ENCODE measurements around the gene NEK9. TPM values are rescaled to one million over a fixed set of nuclear protein-coding genes. Genes with fewer than 3 reads are reported as not detected.

Gene NEK9
- polyA plus RNA-seq, 1 donor from 2014 or later, result 9.4 TPM

GRCh38 chr14:75040507-75040906, 86.3 kb downstream of the NEK9 start:
- no peaks in the 10 kb centered on the region for H3K27me3 ChIP-seq (ENCODE audit: insufficient read depth, low read depth, low read length)
- no peaks in the 10 kb centered on the region for H3K9me3 ChIP-seq (ENCODE audit: low read length)
- no peaks in the 10 kb centered on the region for H3F3A ChIP-seq (ENCODE audit: insufficient read depth, low read length, poor library complexity, severe bottlenecking)
- no peaks in the 10 kb centered on the region for H3K9me2 ChIP-seq (ENCODE audit: insufficient read depth, low read length)
- H3K4me2 ChIP-seq (ENCODE audit: low read length), result no peak overlapping the region
- no peaks in the 10 kb centered on the region for H4K20me1 ChIP-seq (ENCODE audit: insufficient read depth)
- H3K36me3 ChIP-seq (ENCODE audit: insufficient read depth, low read length), result no peaks in the 10 kb centered on the region
- no peaks in the 10 kb centered on the region for H3K79me2 ChIP-seq (replicated peaks; ENCODE audit: insufficient read depth, low read length)
- no peak overlapping the region for H3K4me3 ChIP-seq (ENCODE audit: low read length)
- H3K27ac ChIP-seq (ENCODE audit: low read length), result no peak overlapping the region
- no peak overlapping the region for H3K9ac ChIP-seq (ENCODE audit: low read length)
- no peak for TF ChIP-seq RAD21 (conservative IDR thresholded peaks at IDR 0.05)
- TF ChIP-seq CTCF (IDR thresholded peaks at IDR 0.05; ENCODE audit: poor library complexity, severe bottlenecking), result no peak
- TF ChIP-seq, protein P1, sequence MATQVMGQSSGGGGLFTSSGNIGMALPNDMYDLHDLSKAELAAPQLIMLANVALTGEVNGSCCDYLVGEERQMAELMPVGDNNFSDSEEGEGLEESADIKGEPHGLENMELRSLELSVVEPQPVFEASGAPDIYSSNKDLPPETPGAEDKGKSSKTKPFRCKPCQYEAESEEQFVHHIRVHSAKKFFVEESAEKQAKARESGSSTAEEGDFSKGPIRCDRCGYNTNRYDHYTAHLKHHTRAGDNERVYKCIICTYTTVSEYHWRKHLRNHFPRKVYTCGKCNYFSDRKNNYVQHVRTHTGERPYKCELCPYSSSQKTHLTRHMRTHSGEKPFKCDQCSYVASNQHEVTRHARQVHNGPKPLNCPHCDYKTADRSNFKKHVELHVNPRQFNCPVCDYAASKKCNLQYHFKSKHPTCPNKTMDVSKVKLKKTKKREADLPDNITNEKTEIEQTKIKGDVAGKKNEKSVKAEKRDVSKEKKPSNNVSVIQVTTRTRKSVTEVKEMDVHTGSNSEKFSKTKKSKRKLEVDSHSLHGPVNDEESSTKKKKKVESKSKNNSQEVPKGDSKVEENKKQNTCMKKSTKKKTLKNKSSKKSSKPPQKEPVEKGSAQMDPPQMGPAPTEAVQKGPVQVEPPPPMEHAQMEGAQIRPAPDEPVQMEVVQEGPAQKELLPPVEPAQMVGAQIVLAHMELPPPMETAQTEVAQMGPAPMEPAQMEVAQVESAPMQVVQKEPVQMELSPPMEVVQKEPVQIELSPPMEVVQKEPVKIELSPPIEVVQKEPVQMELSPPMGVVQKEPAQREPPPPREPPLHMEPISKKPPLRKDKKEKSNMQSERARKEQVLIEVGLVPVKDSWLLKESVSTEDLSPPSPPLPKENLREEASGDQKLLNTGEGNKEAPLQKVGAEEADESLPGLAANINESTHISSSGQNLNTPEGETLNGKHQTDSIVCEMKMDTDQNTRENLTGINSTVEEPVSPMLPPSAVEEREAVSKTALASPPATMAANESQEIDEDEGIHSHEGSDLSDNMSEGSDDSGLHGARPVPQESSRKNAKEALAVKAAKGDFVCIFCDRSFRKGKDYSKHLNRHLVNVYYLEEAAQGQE (IDR thresholded peaks at IDR 0.05; ENCODE audit: borderline replicate concordance), result no peak
- no peak for TF ChIP-seq POLR2AphosphoS5 (IDR thresholded peaks at IDR 0.05)
- H2AFZ ChIP-seq (ENCODE audit: low read depth, low read length), result no peak overlapping the region

- Histone ChIP-seq H3K36me3 (ENCODE audit: insufficient read depth, low read length) (no peaks in the 10 kb centered on the region), H3K79me2 (replicated peaks; ENCODE audit: insufficient read depth, low read length) (no peaks in the 10 kb centered on the region), H3K9ac (ENCODE audit: low read length) (no peak overlapping the region), H3K4me3 (ENCODE audit: low read length) (no peak overlapping the region), H3F3A (ENCODE audit: insufficient read depth, low read length, poor library complexity, severe bottlenecking) (no peaks in the 10 kb centered on the region), H3K4me2 (ENCODE audit: low read length) (no peak overlapping the region), H3K9me3 (ENCODE audit: low read length) (no peaks in the 10 kb centered on the region), H4K20me1 (ENCODE audit: insufficient read depth) (no peaks in the 10 kb centered on the region), H3K9me2 (ENCODE audit: insufficient read depth, low read length) (no peaks in the 10 kb centered on the region), H2AFZ (ENCODE audit: low read depth, low read length) (no peak overlapping the region), H3K27ac (ENCODE audit: low read length) (no peak overlapping the region), H3K27me3 (ENCODE audit: insufficient read depth, low read depth, low read length) (no peaks in the 10 kb centered on the region)
- TF ChIP-seq, protein P1 (IDR thresholded peaks at IDR 0.05; ENCODE audit: borderline replicate concordance), result no peak
- TF ChIP-seq RAD21 (conservative IDR thresholded peaks at IDR 0.05), result no peak
- no peak for TF ChIP-seq MXI1 (conservative IDR thresholded peaks at IDR 0.05; ENCODE audit: poor library complexity, severe bottlenecking)
- TF ChIP-seq TAF1 (IDR thresholded peaks at IDR 0.05; ENCODE audit: low read depth), result no peak
- TF ChIP-seq SMC3 (conservative IDR thresholded peaks at IDR 0.05; ENCODE audit: poor library complexity), result no peak
- TF ChIP-seq EP300 (conservative IDR thresholded peaks at IDR 0.05; ENCODE audit: poor library complexity, severe bottlenecking), result no peak
- TF ChIP-seq POLR2AphosphoS5 (IDR thresholded peaks at IDR 0.05), result no peak
- TF ChIP-seq CTCF (IDR thresholded peaks at IDR 0.05; ENCODE audit: poor library complexity, severe bottlenecking), result no peak
- no peak for TF ChIP-seq EZH2 (IDR thresholded peaks at IDR 0.05; ENCODE audit: borderline replicate concordance, insufficient read depth, low read length, poor library complexity, severe bottlenecking)
Measured at GRCh38 chr14:75032939-75033338, 93.9 kb downstream of the NEK9 start.

All from neural cell (in vitro differentiated cells).